ENCODE results near the gene GALC.
A peak's percentile ranks its signal among the peaks of the same experiment; 100 is the strongest.

The GALC gene

DNA sequence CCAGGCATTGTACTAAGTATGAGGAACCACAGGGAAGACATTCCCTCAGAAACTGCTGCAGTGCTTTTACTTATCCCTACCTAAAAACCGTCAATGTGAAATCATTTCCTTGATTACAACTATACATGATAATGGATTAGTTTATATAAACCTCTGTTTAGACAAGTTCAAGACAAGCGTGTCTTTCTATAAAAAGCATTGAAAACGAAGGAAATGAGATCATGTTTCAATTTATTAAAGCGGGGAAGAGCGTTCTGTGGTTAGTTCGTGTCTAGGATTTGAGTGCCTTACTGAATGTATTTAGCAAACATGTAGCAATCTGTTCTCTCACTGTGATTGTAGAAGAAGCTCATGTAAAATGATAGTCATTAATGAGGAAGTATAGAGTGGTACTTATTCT is 37.5 kb downstream of the GALC start:
- no peak for DNase-seq (ENCODE audit: low read depth in 2 of 2)

DNA sequence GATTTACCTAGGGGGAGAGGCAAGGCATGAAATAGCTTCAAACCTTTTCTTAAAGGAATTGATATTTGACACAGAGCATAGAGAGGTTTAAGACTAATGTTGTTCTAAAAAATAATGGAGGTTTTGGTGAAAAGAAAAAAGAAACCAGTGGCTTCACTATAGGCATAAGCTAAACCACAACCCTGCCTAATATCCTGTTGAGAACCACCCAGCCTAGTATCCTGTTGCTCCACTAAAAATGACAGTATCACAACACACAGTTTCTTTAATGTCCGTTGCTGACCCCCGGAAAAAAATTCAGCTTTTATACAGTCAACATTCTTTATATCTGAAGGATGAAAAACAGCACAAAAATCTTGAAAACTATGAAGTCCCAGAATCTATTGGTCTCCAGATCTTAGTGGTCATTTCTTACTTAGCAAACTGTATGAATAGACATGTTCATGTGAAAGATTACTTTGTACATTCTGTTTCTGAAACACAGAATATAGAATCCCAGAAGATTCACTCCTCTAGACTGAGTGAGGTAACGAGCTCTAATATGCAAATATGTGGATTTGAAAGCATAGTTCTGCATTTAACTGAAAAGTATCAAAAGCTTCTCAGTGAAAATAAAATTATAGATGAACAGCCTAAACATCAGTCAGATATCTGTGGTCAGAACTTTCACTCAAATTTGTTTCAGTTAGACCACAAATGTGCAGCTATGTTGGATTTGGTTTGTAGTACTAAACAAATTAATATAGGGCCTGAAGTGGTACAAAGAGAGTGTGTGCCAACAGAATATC is 40.5 kb downstream of the GALC start:
- no peak for DNase-seq (ENCODE audit: low read depth in 2 of 2)

DNA sequence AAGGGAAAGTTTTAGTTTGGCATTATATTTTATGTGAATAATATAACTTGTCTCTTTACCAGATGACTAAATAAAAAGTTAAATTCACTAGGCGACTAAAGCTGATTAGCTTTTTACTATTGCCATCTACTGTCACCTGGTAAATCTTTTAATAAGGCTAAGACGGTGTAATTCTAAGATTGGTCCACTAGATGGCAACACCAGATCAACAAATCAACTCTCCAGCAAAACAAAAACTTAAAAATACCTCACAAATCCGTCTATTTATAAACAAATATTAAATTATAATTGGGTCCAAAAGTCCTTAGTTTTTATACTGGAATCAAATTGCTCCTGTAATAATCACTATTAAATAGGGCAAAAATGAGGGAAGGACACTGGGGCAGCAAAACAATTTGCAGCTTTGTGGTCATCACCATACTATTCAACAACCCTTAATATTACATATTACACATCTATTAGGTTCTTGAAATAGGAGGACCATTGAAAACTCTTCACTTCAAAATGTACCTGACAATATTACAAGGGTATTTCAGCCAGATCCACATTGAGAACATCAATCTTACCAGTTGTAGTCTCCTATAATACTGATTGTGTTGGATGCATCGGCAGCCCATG is 47.9 kb downstream of the GALC start:
- DNase-seq (ENCODE audit: low read depth in 2 of 2), result no peak

DNA sequence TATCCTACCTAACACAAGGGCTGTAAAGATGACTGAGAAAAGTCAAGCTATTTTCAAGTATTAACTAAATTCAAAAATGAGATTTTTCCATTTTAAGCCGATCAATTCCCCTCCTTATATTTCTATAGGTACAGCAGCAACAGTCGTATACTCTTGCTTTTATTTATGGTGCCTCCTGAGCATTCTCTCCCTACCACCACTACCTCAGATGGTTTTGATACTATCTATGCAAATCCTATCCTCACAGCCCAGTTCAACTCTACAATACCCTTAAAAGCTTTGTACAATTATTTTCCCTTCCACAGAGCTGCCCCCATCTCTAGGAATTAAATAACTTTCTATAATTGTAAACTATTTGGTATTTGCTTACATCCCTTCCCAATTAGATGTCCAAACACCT is 52.1 kb downstream of the GALC start:
- DNase-seq (ENCODE audit: low read depth in 2 of 2), result no peak

DNA sequence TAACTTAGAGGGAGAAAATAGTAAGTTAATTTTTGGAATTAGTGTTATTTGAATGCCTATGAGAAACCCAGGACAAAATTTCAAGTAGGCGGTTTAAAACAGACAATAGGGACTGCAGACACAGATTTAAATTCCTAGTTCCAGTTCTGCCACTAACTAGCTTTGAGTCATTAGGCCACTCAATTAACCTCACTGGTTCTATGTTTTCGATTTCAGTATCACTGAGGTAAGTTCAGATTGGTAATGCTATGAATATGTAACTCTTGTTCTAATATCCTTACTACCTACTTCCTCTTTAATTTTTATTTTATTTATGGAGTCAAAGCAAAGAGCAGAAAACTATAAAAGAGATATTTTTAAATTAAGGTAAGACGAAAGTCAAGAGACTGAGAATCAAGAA is 52.6 kb downstream of the GALC start:
- DNase-seq (ENCODE audit: low read depth in 2 of 2), result no peak

DNA sequence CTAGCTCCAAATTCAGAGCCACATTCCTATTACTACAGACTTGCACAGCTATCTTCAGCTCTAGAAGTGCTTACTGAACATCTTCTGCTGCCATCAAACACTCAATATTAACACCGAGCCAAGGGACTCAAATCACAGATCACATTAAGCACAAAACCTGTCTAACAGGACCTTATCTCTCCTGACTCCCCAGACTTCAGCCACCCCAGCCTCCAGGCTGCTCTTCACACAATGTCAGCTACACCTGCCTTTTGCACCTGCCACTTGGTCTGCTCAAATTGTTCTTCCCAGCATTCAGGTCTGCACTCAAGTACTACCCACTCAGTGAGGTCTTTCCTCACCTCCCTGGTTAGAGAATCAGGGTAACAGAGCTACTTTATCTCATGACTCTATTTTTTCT is 57.1 kb downstream of the GALC start:
- no peak for DNase-seq (ENCODE audit: low read depth in 2 of 2)

DNA sequence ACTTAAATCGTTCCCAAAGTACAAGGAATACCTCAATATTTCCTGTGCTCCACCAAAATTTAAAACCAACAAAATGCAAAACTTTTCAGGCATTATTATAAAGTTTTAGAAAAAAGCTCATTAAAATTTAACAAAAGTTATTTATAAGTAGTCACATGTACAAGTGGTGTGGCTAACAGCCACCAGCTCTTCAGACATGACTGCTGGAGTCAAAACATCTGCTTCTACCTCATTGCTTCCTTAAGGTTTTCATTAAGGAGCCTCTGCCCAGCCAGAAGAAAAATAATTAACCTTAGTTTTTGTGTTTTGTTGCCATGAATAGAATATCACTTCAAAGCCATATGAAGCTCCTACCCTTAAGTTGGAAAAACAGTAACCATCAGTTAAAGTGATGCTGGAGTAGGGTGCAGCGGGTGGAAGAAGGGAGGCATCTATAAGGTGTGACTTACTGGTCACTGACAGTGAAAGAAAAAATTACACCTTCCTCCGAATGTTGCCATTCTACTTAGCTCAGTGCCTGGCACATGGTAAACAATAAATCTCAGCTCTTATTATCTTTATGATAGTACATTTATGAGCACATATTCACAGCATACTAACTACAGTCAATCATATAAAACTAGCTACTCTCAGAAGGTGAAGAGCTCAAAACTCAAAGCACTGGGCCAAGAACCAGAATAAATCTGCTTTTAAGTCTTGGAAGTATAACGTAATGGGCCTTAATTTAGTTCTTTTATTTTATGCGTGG is 57.7 kb downstream of the GALC start:
- no peak for DNase-seq (ENCODE audit: low read depth in 2 of 2)

DNA sequence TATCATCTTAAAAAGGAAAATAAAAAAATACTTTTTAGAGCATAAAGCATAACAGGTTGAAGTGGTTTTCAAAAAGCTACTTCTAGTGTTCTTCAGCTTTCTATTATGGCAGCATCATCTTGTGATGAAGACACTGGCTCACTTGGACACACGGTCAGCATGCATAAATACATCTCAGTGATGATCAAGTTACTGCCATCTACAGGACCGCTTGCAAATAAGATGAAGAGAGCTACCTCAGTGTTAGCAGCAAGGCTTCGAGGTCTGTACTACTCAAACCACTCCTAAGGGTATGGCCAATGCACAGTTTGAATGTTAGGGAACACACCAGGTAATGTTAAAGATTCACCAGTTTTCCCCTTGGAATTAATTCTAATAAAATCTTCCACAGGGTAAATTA is 58.8 kb downstream of the GALC start:
- no peak for DNase-seq (ENCODE audit: low read depth in 2 of 2)

DNA sequence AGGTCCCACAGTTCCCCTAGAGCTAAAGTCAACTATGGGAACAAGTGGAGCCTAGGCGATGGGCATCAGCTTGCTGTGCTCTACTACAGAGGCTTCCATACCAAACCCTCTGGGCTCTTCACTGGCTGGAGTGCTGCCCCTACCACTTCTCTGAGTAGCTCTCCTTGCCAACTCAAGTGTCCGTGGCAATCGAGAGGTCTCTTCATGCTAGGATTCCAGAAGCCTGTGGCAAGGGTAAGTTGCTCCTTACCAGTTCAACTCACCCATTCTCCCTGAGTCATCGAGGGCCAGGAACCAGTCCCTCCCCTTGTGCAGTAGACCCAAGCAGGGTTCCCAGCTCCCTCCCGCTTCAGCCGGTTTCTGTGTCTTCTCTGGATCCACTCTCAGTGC is 76.1 kb downstream of the GALC start:
- no peak for DNase-seq (ENCODE audit: low read depth in 2 of 2)

DNA sequence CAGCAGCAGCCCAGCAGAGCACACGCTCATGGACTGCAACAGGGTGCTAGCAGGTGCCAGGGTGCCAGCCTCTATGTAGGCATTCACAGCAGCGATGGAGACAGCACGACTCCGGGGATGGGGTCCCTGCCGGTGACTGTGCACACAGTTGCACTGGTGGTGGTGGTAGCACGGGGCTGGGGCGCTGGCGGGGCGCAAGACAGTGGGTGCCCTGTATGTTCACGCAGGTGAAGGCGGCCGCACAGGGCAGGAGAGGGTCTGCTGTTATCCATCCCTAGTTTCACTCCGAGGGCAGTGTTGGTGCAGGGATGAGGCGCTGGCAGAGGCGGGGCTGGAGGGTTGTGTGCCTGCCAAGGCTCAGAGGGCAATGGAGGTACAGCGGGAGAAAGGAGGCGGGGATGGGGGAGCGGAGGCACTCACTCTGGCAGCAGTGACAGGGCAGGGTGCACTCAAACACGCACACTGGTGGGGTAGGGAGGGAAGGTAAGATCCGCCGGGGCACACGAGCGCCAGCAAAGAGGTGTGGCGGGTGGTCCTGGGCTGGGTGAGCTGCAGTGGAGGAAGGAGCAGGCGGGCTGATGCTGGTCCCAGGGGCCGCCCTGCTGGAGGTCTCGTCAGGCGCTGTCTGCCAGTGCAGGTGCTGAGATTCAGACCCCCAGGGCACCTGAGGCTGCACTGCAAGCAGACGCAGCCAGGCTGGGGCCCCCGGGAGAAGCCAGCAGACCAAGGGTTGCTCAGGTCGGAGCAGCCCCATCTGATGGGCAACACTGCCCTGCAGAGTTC is 76.7 kb downstream of the GALC start:
- DNase-seq (ENCODE audit: low read depth in 2 of 2), result no peak

DNA sequence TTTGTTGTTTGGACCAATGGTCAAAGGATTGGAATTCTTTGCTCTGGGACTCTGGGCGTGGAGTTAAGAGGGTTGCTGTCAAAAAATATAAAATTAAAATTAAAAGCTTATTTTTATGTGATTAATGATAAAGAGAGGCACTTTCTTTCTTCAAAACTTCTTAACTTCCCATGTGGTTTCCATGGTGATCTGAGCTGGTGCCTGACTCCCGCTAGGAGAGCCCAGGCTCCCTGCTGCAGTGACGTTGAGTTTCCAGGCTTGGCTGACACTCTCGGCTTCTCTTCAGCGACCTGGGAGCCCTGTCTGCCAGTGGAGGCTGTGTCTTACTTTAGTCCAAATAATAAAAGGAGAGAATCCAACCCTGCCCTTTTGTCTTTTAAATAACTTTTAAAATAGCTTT is 84.4 kb downstream of the GALC start:
- DNase-seq (ENCODE audit: low read depth in 2 of 2), result no peak

DNA sequence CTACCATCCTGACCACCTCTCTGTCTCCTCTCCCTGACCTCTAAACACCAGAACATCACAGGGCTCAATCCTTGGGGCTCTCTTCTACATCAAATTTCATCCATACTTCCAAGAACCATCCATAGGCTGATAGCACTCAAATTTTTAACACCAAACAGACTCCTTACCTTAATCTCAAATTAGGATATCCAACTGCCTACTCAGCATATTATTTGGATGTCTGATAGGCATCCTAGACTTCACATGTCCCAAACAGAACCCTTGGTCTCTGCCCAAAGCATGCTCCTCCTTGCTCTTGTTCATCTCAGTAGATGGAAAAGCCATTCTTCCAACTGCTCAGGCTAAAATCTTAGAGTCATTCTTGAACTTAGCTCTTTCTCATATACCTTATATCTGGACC is 91.3 kb downstream of the GALC start:
- DNase-seq (ENCODE audit: low read depth in 2 of 2), result no peak

DNA sequence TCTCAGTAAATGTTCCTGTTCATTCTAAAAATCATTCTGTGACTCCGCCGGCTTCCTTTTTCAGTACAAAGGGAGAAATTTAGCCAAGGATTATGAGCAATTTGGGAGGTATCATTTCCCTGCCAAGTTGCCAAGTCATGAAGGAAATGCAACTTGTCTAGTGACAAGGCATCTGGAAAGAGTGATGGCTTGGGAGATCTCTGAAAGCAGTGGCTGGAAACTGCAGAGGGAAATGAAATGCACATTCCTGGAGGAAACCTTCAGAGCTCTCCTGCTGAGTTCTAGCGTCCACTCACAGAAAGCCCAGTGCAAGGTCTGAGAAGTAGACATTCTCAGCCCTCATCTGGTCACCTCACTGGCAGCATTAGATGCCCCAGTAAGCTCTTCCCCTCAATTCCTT is 91.7 kb downstream of the GALC start:
- DNase-seq (ENCODE audit: low read depth in 2 of 2), result no peak

DNA sequence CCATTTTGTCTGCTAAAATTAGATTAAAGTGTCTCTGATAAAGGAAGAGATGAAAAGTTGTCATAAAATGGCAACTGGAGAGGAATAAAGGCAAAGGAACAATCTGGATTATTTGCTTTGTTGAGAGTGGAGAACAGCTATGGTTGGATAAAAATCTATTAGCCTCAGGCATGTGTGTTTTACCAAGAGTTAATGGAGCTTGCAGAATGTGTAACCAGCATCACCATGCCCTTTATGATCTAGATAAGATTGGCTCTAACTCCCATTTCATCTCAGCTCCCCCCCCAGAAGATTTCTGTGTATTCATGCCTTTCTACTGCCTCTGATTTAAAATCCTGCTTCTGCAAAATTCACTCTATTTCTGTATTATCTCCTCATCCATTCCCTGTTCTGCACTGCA is 93.8 kb downstream of the GALC start:
- no peak for DNase-seq (ENCODE audit: low read depth in 2 of 2)

DNA sequence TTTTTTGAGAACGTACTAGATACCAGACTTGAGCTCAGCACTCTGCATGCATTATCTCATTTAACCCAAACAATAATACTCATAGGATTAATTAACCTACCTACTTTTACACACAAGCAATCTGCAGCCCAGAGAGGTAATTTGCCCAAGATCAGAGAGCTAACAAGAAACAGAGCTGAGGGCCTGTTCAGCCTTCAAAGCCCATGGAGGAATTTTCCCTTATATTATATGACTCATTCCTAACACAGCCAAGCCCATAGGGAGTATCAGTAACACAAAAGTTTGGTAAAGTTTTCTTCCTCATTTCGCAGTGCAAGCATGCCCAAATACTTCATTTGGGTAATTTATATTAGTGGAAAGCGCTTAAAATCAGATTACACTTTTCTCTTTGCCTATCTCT is 94.7 kb downstream of the GALC start:
- DNase-seq (ENCODE audit: low read depth in 2 of 2), result no peak

DNA sequence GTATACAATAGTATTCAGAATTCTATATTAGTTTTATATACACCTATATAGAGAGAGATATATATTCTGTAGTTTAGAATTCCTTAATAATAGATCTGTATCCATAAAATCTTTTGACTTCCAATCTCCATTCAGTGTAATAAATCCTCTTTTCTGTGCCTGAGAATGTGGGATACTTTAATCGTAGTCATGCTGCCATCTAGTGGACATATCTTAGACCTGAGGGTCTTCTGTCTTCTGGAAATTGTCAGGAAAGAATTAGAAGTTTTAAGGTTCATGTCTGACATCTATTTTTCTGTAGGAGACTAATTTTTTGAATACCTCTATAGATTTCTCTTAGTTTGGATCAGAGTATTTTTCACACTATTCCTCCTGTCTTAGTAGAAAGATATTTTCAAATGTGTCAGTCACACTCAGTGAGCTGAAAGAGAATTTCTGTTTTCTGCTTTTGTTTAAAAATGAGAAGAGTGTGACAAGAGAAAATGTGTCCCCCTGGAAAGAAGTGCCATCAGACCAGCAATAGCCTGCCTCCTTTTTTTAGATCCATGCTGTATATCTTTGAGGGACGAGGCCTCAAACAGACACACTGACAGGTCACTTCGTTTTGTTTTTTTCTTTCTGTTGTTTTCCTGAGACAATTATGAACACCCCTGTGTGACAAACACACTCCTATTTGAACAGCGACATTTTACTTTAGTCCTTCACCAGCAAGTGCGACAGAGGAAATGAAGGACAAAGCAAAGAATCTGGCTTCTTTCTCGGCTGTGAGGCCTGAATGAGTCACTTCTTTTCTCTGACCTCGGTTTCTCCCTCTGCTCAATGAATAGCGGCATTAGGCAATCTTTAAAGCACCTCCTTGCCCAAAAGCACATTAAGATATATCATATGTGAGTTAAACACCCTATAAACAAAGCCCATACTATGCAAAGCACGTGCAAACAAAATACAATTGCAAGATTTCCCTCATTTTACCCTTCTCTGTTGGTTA is 96.3 kb downstream of the GALC start:
- DNase-seq (ENCODE audit: low read depth in 2 of 2), result no peak

DNA sequence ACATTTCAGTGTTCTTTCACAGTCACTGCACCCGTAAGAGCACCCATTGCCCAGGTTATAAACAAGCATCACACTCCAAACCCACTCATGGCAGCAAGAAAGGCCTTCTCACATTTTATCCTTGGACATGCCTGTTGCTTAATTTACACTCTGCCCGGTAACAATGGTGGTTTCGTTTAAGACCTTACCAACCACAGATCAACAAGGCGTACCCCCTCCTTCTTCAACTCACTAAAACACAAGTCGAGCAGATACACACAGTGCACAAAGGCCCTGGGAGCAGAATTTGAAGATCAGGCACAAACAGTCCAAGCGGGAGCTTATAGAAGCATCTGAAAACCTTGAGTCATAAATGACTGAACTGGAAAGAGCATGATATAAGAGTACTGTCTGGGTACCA is 98.1 kb downstream of the GALC start:
- DNase-seq (ENCODE audit: low read depth in 2 of 2), result no peak

DNA sequence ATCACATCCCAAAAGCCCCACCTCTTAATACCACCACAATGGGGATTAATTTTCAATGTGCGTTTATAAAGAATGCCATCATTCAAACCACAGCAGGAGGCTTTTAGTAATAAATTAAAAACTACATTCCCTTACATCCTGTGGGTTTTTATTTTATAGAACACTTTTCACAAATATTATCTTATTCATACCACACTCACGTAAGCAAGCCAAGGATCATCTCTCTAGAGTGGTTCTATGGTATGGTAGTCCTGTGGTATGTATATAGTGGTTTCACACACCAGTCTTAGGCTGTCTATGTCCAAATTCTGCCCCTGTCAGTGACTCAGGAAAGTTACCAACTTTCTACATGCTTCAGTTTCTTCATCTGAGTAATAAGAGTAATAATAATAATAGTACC is 100.2 kb downstream of the GALC start:
- no peak for DNase-seq (ENCODE audit: low read depth in 2 of 2)

DNA sequence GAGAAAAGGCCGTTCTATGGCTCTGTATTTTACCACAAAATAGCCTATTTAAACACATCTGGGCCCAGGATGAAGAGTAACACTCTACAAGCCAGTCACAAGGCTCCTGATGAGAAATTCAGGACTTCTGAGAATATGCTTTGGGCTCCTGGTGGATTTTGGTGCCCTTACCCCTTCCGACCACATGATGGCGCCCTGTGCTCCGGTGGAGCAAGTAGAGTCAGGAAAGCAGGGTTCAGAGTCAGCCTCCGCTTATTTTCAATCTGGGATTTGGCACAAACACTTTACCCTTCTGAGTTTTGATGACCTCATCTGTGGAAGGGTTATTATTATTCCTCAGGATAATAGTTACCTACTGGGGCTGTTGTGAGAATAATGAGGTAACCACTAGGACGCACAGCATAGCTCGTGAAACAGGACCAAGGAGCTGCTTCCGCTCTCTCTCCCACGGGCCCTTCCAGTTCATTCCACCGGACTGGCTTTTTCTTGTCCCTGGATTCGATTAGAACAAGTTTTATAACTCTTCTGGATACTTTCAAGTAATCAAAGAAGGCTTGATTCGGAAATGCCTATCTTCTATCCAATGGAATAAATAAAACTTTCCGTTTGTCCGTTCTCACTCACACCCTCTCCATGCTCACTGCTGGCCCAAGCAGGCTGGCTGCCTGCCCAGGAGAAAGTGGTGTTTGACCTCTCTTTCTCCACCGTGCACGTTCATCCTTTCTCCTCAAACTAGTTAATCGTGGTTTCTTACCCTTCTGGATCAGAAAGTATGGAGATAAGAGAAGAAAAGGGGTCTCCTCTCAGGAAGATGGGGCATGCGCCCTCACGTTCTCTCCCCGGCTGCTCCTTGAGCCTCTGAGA is 104.6 kb downstream of the GALC start:
- peak in 1 of 2 donors; percentile 23 for DNase-seq (ENCODE audit: low read depth in 2 of 2)

DNA sequence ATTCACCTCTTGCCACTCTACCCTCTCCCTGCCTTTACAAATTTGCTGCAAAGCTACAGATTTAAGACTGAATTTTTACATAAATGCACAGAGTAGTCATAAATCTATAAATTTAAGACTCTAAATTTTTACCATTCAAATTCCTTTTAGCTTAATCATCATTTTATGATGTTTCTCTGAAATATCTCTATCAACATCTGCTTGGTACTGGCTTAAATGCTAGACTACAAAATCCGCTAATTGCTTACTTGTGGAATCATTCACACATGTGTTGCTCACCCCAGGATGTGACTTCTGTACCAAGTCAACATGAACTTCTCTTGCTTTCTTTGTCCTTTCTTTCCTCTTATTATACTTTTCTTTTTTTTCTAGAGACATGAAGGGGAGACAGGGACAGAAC is 109.2 kb downstream of the GALC start:
- DNase-seq (ENCODE audit: low read depth in 2 of 2), result no peak

All from stimulated activated CD8-positive, alpha-beta memory T cell treated with anti-CD3 and anti-CD28 coated beads, Interleukin-2, amount 100 ng/mL, for 48 hours (primary cell).